Putamen (tissue), 1 donor: Measurements from ENCODE around the gene MMP7.

Source experiments
- DNase-seq: peaks from one replicate; pipeline ENCODE4 v3.0.0-alpha.2; 2016; ENCODE audit warnings: low spot score

Gene MMP7

GRCh38 chr11:102530558-102530957 is at the start of gene MMP7:
MMP7 (minus strand) TSS chr11:102530747; CDS start chr11:102530700, 47 bp downstream.
- no peak for DNase-seq

GRCh38 chr11:102577723-102578122 is 47.2 kb upstream of the MMP7 start:
- no peak for DNase-seq

GRCh38 chr11:102577182-102577581 is 46.6 kb upstream of the MMP7 start:
- no peak for DNase-seq

- DNase-seq, result no peak
Observed at GRCh38 chr11:102576350-102576749, 45.8 kb upstream of the MMP7 start.

GRCh38 chr11:102575012-102575411 is 44.5 kb upstream of the MMP7 start:
- no peak for DNase-seq

- DNase-seq, result no peak
Observed at GRCh38 chr11:102573851-102574250, 43.3 kb upstream of the MMP7 start.

GRCh38 chr11:102572554-102573220 is 42.1 kb upstream of the MMP7 start:
- DNase-seq, result no peak

- no peak for DNase-seq
Observed at GRCh38 chr11:102568851-102569250, 38.3 kb upstream of the MMP7 start.

GRCh38 chr11:102566112-102566511 is 35.6 kb upstream of the MMP7 start:
- DNase-seq, result no peak

GRCh38 chr11:102564110-102564509 is 33.6 kb upstream of the MMP7 start:
- no peak for DNase-seq

- DNase-seq, result no peak
Observed at GRCh38 chr11:102561636-102562035, 31.1 kb upstream of the MMP7 start.

GRCh38 chr11:102560555-102561011 is 30.0 kb upstream of the MMP7 start:
- peak; percentile 20 for DNase-seq

GRCh38 chr11:102559839-102560238 is 29.3 kb upstream of the MMP7 start:
- no peak for DNase-seq

GRCh38 chr11:102555091-102555490 is 24.5 kb upstream of the MMP7 start:
- DNase-seq, result no peak

GRCh38 chr11:102553835-102554282 is 23.3 kb upstream of the MMP7 start:
- DNase-seq, result no peak

- no peak for DNase-seq
Observed at GRCh38 chr11:102552447-102553194, 22.1 kb upstream of the MMP7 start.

GRCh38 chr11:102552020-102552419 is 21.5 kb upstream of the MMP7 start:
- DNase-seq, result no peak

GRCh38 chr11:102551169-102551781 is 20.7 kb upstream of the MMP7 start:
- no peak for DNase-seq

GRCh38 chr11:102546923-102547471 is 16.4 kb upstream of the MMP7 start:
- DNase-seq, result no peak

- DNase-seq, result no peak
Observed at GRCh38 chr11:102546427-102546826, 15.9 kb upstream of the MMP7 start.

GRCh38 chr11:102545701-102546100 is 15.2 kb upstream of the MMP7 start:
- no peak for DNase-seq

GRCh38 chr11:102544594-102544993 is 14.0 kb upstream of the MMP7 start:
- no peak for DNase-seq

- DNase-seq, result no peak
Observed at GRCh38 chr11:102539567-102539966, 9.0 kb upstream of the MMP7 start.
